Testis (tissue), 3 donors: ENCODE results near the gene B4GALNT4. TPM values are rescaled to one million over a fixed set of nuclear protein-coding genes. Genes with fewer than 3 reads are reported as not detected.

Experiments used
- DNase-seq: peaks from one replicate; pipeline ENCODE4 v3.0.0-alpha.2; 2019
- H3K27ac ChIP-seq, 2 donors: fragments of 200-600 bp; sonication (generic); one replicate each; pipeline ENCODE4 v1.5.1; 2019
- H3K27me3 ChIP-seq: fragments of 200-600 bp; sonication (generic); one replicate; pipeline ENCODE4 v1.5.1; 2019
- H3K36me3 ChIP-seq: fragments of 200-600 bp; sonication (generic); one replicate; pipeline ENCODE4 v1.5.1; 2017; ENCODE audit warnings: low read depth; ENCODE audit errors: missing control alignments
- H3K4me1 ChIP-seq: fragments of 200-600 bp; sonication (generic); one replicate; pipeline ENCODE4 v1.5.1; 2019
- H3K4me3 ChIP-seq, 2 donors: fragments of 200-600 bp; sonication (generic); one replicate each; pipeline ENCODE4 v1.5.1; 2017 to 2019
- H3K9me3 ChIP-seq: fragments of 200-600 bp; sonication (generic); one replicate; pipeline ENCODE4 v1.5.1; 2017
- POLR2A ChIP-seq: fragments of 450-650 bp; IDR thresholded peaks from one replicate; pipeline ENCODE4 v1.6.1; 2017; ENCODE audit warnings: antibody characterized with exemption, mild to moderate bottlenecking, moderate library complexity
- WGBS, 2 donors: methylation state at CpG; one replicate each; pipeline ENCODE4 v1.1.5; 2018; 5-methylcytosine and 5-hydroxymethylcytosine counted together
- intact Hi-C: fragments of 100-400 bp; cut with DNase I; formaldehyde crosslinking; loops from one replicate; pipeline ENCODE4 v1.15.1; 2023; ENCODE audit warnings: low total_unique reads
- polyA plus RNA-seq: library from polyadenylated mRNA; stranded (reverse); fragments of 350-450 nt; fragmentation: Illumina TruSeq; extraction: RNeasy Lipid Tissue Mini Kit (QIAGEN cat#74804); gene quantifications from one replicate; pipeline ENCODE4 v1.2.3, GENCODE V29; 2014; ENCODE audit warnings: low read depth, low replicate concordance; ENCODE audit not compliant: insufficient read depth
- total RNA-seq, 2 donors: library from RNA; depleted of rRNA; stranded (reverse); fragments of >200 nt; gene quantifications; one replicate each; pipeline ENCODE4 v1.2.3, GENCODE V29; 2016
- TF ChIP-seq, protein P1 (sequence below), 3 experiments: fragments of 450-650 bp in 2 of 3; fragments of 200-600 bp in 1 of 3; sonication (generic) in 1 of 3; IDR thresholded peaks; one replicate each; pipeline ENCODE4 v1.5.1; 2016 to 2019; ENCODE audit warnings: antibody characterized with exemption in 3 of 3, mild to moderate bottlenecking in 2 of 3, moderate library complexity in 1 of 3

The B4GALNT4 gene
- total and polyA plus RNA-seq, 3 donors from 2014 or later, result 4.3 to 10.1 (median 7.2) TPM

DNA sequence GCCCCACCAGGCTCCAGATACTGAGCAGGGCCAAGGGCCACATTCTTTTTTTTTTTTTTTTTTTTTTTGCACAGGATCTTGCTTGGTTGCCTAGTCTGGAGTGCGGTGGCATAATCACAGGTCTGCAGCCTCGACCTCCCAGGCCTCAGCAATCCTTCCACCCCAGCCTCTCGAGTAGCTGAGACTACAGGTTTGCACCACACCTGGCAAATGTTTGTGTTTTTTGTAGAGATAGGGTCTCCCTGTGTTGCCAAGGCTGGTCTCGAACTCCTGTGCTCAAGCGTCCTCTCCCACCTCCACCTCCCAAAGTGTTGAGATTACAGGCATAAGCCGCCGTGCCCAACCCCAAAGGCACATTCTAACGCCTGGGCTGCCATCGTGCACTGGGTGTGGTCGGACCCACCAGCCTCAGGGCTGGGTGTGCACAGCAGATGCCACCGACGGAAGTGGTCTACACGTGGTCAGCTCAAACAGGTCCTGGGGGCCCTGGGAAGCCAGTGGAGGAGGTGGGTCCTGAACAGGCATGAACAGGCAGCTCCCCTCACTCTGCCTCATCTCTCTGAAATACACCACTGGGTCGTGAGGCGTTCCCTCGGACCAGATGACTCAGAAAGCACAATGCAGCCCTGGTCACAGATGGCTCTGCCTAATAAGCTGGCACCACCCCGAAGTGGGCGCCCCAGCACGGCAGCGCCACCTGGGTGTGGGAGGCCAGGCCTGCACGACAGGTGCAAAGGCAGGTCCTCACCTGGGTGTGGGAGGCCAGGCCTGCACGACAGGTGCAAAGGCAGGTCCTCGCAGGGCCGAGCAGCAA is 5.1 kb upstream of the B4GALNT4 start:
- intact Hi-C loops, result no loop called here
- no peak for DNase-seq
- no peak overlapping the region for H3K4me3 ChIP-seq

DNA sequence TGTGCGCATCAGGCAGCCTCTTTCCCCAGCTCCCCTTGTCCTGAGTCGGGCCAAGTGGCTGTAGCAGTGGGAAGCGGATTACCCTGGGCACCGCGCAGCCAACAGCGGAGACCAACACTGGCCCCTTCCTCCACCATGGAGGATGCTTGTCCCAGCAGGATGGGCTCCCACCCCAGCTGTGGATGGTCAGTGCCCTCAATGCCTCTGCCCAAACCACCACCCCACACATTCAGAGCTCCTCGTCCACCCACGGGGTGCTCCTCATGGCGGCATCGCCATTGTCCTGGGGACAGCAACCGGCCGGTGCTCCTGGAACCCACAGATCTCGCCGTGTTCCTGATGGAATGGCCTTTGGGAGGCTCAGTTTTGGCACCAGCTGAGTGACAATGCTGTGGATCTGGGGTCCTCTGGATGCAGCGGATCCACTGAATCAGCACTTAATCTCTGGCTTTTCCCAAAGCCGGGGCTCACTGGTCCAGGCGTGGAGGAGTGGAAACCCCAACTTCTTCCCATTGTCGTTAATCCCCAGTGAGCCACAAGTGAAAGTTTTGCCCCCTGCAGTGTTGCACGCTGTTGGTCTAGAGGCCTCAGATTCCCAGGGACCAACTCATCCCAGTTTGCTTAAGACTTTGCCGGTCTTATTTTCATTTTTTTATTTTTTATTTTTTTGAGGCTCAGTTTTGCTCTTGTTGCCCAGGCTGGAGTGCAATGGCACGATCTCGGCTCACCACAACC is 4.1 kb upstream of the B4GALNT4 start:
- 90 to 93% methylated on average over 21 to 22 of the region's 22 CpGs for WGBS, 2 donors
- H3K36me3 ChIP-seq, result no peaks in the 10 kb centered on the region
- no peaks in the 10 kb centered on the region for H3K27me3 ChIP-seq
- H3K4me1 ChIP-seq, result peaks cover 11% of the 10 kb centered on the region
- no peak for DNase-seq
- TF ChIP-seq, protein P1, sequence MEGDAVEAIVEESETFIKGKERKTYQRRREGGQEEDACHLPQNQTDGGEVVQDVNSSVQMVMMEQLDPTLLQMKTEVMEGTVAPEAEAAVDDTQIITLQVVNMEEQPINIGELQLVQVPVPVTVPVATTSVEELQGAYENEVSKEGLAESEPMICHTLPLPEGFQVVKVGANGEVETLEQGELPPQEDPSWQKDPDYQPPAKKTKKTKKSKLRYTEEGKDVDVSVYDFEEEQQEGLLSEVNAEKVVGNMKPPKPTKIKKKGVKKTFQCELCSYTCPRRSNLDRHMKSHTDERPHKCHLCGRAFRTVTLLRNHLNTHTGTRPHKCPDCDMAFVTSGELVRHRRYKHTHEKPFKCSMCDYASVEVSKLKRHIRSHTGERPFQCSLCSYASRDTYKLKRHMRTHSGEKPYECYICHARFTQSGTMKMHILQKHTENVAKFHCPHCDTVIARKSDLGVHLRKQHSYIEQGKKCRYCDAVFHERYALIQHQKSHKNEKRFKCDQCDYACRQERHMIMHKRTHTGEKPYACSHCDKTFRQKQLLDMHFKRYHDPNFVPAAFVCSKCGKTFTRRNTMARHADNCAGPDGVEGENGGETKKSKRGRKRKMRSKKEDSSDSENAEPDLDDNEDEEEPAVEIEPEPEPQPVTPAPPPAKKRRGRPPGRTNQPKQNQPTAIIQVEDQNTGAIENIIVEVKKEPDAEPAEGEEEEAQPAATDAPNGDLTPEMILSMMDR (IDR thresholded peaks at IDR 0.05), result no peak
- TF ChIP-seq POLR2A, result no peak
- intact Hi-C loops, result no loop called here
- H3K27ac ChIP-seq, result no peak overlapping the region
- H3K9me3 ChIP-seq, result no peaks in the 10 kb centered on the region
- no peak overlapping the region for H3K4me3 ChIP-seq

More for the DNA sequence above, 5.1 kb upstream of the B4GALNT4 start:
- Histone ChIP-seq H3K36me3 (no peaks in the 10 kb centered on the region), H3K27me3 (no peaks in the 10 kb centered on the region), H3K4me1 (peaks cover 11% of the 10 kb centered on the region), H3K9me3 (no peaks in the 10 kb centered on the region), H3K27ac (no peak overlapping the region)
- TF ChIP-seq POLR2A, result no peak
- TF ChIP-seq, protein P1 (IDR thresholded peaks at IDR 0.05), result no peak
- 59 to 76% methylated on average over 6 to 24 of the region's 24 CpGs for WGBS, 2 donors

DNA sequence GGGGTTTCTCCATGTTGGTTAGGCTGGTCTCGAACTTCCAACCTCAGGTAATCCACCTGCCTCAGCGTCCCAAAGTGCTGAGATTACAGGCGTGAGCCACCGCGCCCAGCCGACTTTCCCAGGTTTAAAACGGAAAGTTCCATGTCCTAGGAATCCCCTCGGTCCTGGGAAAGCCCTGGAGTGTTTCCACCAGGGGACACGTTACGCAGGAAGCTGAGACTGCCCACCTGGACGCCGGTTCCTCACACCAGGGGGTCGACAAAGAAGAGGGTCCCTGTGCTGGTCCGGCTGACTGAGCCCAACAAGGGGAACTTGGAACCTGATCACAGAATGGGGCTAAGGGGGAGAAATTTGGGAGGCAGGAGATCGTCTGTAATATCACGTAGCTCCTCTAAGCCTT is 3.5 kb upstream of the B4GALNT4 start:
- H3K4me3 ChIP-seq, result no peak overlapping the region
- intact Hi-C loops, result no loop called here
- no peaks in the 10 kb centered on the region for H3K36me3 ChIP-seq
- DNase-seq, result no peak
- H3K27ac ChIP-seq, result no peak overlapping the region
- no peaks in the 10 kb centered on the region for H3K9me3 ChIP-seq
- TF ChIP-seq POLR2A, result no peak
- TF ChIP-seq, protein P1 (IDR thresholded peaks at IDR 0.05), result no peak
- H3K27me3 ChIP-seq, result no peaks in the 10 kb centered on the region
- peaks cover 11% of the 10 kb centered on the region for H3K4me1 ChIP-seq
- WGBS, 2 donors, result 82 to 89% methylated on average over 15 to 16 of the region's 16 CpGs

DNA sequence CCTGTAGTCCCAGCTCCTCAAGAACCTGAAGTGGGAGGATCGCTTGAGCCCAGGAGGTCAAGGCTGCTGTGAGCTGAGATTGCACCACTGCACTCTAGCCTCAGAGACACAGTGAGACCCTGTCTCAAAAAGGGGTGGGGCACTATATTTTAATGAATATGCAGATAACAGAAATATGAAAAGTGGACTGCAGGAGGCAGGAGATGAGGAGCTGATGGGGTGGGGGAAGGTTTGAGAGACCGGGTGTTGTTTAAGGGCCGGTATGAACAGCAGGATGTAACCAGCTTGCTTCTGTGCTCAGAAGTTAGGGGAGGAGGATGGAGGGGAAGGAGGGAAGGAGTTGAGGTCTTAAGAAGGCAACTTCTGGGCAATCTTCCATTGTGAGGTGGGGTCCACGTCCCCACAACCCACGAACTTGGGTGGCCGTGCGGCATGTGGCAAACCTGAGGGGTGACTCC is 1.3 kb upstream of the B4GALNT4 start:
- H3K9me3 ChIP-seq, result no peaks in the 10 kb centered on the region
- 11 to 14% methylated on average over 7 of the region's 7 CpGs for WGBS, 2 donors
- TF ChIP-seq POLR2A, result no peak
- TF ChIP-seq, protein P1 (IDR thresholded peaks at IDR 0.05), result no peak
- no peaks in the 10 kb centered on the region for H3K27me3 ChIP-seq
- H3K27ac ChIP-seq, result no peak overlapping the region
- intact Hi-C loops, result no loop called here
- H3K4me1 ChIP-seq, result peaks cover 11% of the 10 kb centered on the region
- DNase-seq, result no peak
- H3K36me3 ChIP-seq, result no peaks in the 10 kb centered on the region
- H3K4me3 ChIP-seq, result peak overlapping the region in 1 of 2 donors; percentile 31
